ENCODE results near the gene ITGB5. TPM values are rescaled to one million over a fixed set of nuclear protein-coding genes. Genes with fewer than 3 reads are reported as not detected.

Gene ITGB5
- polyA plus RNA-seq, 3 donors = 0.68 to 1.2 (median 1.0) TPM

DNA sequence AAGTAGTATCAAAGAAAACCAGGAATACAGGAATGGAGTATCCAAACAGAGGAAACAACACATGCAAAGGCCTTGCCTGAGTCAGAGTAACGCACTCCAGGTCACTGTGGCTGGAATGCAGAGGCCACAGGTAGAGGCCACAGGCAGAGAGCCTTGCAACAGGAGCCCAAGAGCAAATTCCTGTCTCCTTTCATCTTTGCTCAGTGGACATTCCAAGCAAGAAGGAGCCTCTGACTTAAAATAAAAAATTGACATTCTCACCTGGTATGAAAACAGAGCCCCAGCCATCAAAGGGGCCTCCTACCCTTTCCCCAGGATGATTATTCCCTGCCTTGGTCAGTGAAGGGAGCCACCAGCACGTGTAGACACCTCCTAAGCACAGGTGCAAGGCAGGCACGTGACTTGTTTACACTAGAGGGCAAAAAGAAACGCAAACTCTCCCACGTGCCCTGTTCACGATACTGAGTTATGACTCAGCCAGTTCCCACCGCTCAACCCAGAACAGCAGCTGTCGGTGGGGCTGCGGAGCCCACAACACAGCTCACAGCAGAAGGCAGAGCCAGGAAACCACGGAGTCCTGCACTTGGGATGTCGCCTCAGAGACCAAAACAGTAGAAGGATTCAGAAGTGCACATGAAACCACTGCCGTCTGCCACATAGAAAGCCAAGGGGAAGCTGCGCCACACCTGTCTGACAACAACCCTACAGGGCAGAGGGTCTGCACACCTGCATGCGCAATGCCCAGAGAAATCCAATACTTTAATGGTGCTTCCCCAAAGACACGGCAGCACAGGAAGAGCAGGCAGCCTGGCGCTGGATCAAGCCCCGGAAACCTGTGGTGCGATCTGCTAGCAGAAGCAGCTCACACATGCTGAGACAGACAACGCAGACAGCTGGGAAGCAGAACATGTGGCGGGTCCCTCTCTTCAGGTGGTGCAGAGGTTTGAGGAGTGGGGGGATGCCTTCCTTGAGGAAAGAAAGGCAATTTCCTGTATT lies 52.1 kb downstream of the ITGB5 start:
- Mint-ChIP-seq H3K4me1 (peaks cover 24% of the 10 kb centered on the region), H3K4me3 (peak overlapping the region; percentile 58 to 85), H3K27ac (peak overlapping the region in 2 of 7 donors; percentile 24 to 37), H3K27me3 (ENCODE audit: low read depth in 3 of 3) (peaks cover 16 to 21% (median 17%) of the 10 kb centered on the region in 3 donors), H3K9me3 (peaks cover 0 to 1% (median 0%) of the 10 kb centered on the region in 7 donors), H3K36me3 (peaks cover 0 to 3% of the 10 kb centered on the region in 2 donors)
- no peak overlapping the region for H3K27ac ChIP-seq (ENCODE audit: low read depth in 1 of 2, low read length in 2 of 2)
- H3K36me3 ChIP-seq (replicated peaks in 1 of 2; ENCODE audit: control insufficient read depth in 1 of 2, insufficient read depth in 2 of 2, low read length in 2 of 2) = no peaks in the 10 kb centered on the region
- peak overlapping the region; percentile 16 for H2AFZ ChIP-seq (ENCODE audit: insufficient read depth, low read depth, low read length, poor library complexity, severe bottlenecking)
- peak overlapping the region; percentile 4 for H3K9ac ChIP-seq (ENCODE audit: insufficient read depth, low read length, poor library complexity, severe bottlenecking)
- H3K9me3 ChIP-seq (replicated peaks in 1 of 2; ENCODE audit: control insufficient read depth in 1 of 2, insufficient read depth in 1 of 2, low read length in 2 of 2) = no peaks in the 10 kb centered on the region
- H3K27me3 ChIP-seq (ENCODE audit: control insufficient read depth in 2 of 2, insufficient read depth in 2 of 2, low read length in 2 of 2) = peaks cover 2 to 11% of the 10 kb centered on the region in 2 donors
- TF ChIP-seq, protein P1, sequence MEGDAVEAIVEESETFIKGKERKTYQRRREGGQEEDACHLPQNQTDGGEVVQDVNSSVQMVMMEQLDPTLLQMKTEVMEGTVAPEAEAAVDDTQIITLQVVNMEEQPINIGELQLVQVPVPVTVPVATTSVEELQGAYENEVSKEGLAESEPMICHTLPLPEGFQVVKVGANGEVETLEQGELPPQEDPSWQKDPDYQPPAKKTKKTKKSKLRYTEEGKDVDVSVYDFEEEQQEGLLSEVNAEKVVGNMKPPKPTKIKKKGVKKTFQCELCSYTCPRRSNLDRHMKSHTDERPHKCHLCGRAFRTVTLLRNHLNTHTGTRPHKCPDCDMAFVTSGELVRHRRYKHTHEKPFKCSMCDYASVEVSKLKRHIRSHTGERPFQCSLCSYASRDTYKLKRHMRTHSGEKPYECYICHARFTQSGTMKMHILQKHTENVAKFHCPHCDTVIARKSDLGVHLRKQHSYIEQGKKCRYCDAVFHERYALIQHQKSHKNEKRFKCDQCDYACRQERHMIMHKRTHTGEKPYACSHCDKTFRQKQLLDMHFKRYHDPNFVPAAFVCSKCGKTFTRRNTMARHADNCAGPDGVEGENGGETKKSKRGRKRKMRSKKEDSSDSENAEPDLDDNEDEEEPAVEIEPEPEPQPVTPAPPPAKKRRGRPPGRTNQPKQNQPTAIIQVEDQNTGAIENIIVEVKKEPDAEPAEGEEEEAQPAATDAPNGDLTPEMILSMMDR (IDR thresholded peaks at IDR 0.05) = no peak
- peak overlapping the region in 1 of 3 experiments; percentile 40 for H3K4me3 ChIP-seq (replicated peaks in 1 of 3; ENCODE audit: low read depth in 2 of 3, low read length in 3 of 3)
- peaks cover 21 to 22% of the 10 kb centered on the region in 2 donors for H3K4me1 ChIP-seq (ENCODE audit: control insufficient read depth in 1 of 2, insufficient read depth in 2 of 2, low read length in 2 of 2)
- intact Hi-C loops (cut with micrococcal nuclease) = no loop called here
- DNase-seq = peak in 2 of 3 donors; percentile 11 to 49
- H4K20me1 ChIP-seq (ENCODE audit: insufficient read depth, low read length) = no peaks in the 10 kb centered on the region
- H3K79me2 ChIP-seq (ENCODE audit: insufficient read depth, low read length) = no peaks in the 10 kb centered on the region
- H3K4me2 ChIP-seq (replicated peaks; ENCODE audit: extremely low read depth, low read length, poor library complexity, severe bottlenecking) = peak overlapping the region; percentile 51
- WGBS (ENCODE audit: insufficient coverage) = 5% methylated on average over 18 of the region's 20 CpGs

DNA sequence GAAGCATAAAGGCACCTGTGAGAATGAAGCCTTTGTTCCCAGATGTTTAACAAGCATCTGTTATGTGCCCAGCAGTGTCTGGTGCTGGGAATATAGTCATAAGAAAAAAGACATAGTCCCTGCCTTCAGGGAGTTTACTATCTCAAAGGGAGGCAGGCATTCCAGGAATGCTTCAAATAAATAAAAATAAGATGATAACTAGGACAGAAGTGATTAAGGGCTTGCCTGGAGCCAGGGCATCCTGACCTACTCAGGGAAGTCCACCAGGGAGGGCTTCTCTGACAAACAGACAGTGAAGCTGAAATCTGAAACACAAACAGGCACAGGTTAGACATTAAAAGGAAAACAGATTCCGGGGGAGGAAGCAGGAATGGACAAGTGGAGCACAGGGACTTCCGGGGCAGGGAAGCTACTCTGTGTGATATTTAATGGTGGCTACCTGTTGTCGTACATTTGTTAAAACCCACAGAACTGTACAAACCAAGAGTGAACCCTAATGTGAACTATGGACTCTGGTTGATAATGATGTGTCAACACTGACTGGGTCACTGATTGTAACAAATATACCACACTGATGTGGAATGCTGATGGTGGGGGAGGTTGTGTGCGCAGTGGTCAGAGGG lies 53.3 kb downstream of the ITGB5 start:
- H3K27me3 ChIP-seq (ENCODE audit: control insufficient read depth in 2 of 2, insufficient read depth in 2 of 2, low read length in 2 of 2) = peaks cover 2 to 11% of the 10 kb centered on the region in 2 donors
- Mint-ChIP-seq H3K36me3 (peaks cover 0 to 3% of the 10 kb centered on the region in 2 donors), H3K27ac (peak overlapping the region in 1 of 7 donors; percentile 59), H3K4me3 (peak overlapping the region in 1 of 2 donors; percentile 62), H3K4me1 (peaks cover 33% of the 10 kb centered on the region), H3K9me3 (peaks cover 0 to 1% (median 0%) of the 10 kb centered on the region in 7 donors), H3K27me3 (ENCODE audit: low read depth in 3 of 3) (peaks cover 16 to 23% (median 19%) of the 10 kb centered on the region in 3 donors)
- TF ChIP-seq, protein P1 (IDR thresholded peaks at IDR 0.05) = no peak
- H3K9ac ChIP-seq (ENCODE audit: insufficient read depth, low read length, poor library complexity, severe bottlenecking) = no peak overlapping the region
- H2AFZ ChIP-seq (ENCODE audit: insufficient read depth, low read depth, low read length, poor library complexity, severe bottlenecking) = no peak overlapping the region
- no peak for DNase-seq
- H3K27ac ChIP-seq (ENCODE audit: low read depth in 1 of 2, low read length in 2 of 2) = no peak overlapping the region
- no peaks in the 10 kb centered on the region for H3K36me3 ChIP-seq (replicated peaks in 1 of 2; ENCODE audit: control insufficient read depth in 1 of 2, insufficient read depth in 2 of 2, low read length in 2 of 2)
- H3K4me1 ChIP-seq (ENCODE audit: control insufficient read depth in 1 of 2, insufficient read depth in 2 of 2, low read length in 2 of 2) = peaks cover 31 to 32% of the 10 kb centered on the region in 2 donors
- H3K79me2 ChIP-seq (ENCODE audit: insufficient read depth, low read length) = no peaks in the 10 kb centered on the region
- H3K4me3 ChIP-seq (replicated peaks in 1 of 3; ENCODE audit: low read depth in 2 of 3, low read length in 3 of 3) = no peak overlapping the region
- no peaks in the 10 kb centered on the region for H4K20me1 ChIP-seq (ENCODE audit: insufficient read depth, low read length)
- no CpG with 5 or more reads among the region's 4 CpGs for WGBS (ENCODE audit: insufficient coverage)
- H3K4me2 ChIP-seq (replicated peaks; ENCODE audit: extremely low read depth, low read length, poor library complexity, severe bottlenecking) = no peak overlapping the region
- no peaks in the 10 kb centered on the region for H3K9me3 ChIP-seq (replicated peaks in 1 of 2; ENCODE audit: control insufficient read depth in 1 of 2, insufficient read depth in 1 of 2, low read length in 2 of 2)
- intact Hi-C loops (cut with micrococcal nuclease) = no loop called here

All from CD14-positive monocyte (primary cell).